ENCODE measurements around the gene VARS2. TPM values are rescaled to one million over a fixed set of nuclear protein-coding genes. Genes with fewer than 3 reads are reported as not detected.

VARS2 gene
- total and polyA plus RNA-seq, 2 donors (not counting 3 experiments of a cell fraction or from before 2014, with no cell fraction given), result 17.8 to 34.3 TPM

- Histone ChIP-seq H3K9ac (replicated peaks; ENCODE audit: extremely low read depth, insufficient read depth, low read length) (no peak overlapping the region), H3K9me3 (replicated peaks; ENCODE audit: control insufficient read depth, insufficient read depth, low read length) (no peaks in the 10 kb centered on the region), H3K4me1 (ENCODE audit: control insufficient read depth, extremely low read depth, insufficient read depth, low read length) (peaks cover 11% of the 10 kb centered on the region), H3K27me3 (ENCODE audit: control insufficient read depth in 2 of 2, insufficient read depth in 2 of 2, low read length in 2 of 2) (peaks cover 0 to 2% of the 10 kb centered on the region in 2 experiments), H3K4me2 (ENCODE audit: insufficient read depth, low read length) (no peak overlapping the region), H3K36me3 (ENCODE audit: control insufficient read depth in 2 of 2, extremely low read depth in 1 of 2, insufficient read depth in 2 of 2, low read length in 2 of 2) (no peaks in the 10 kb centered on the region), H2AFZ (ENCODE audit: low read depth, low read length) (no peak overlapping the region), H3K79me2 (ENCODE audit: control insufficient read depth, insufficient read depth, low read length) (no peaks in the 10 kb centered on the region), H3K27ac (ENCODE audit: insufficient read depth, low read depth, low read length) (no peak overlapping the region), H3K4me3 (replicated peaks in 1 of 3; ENCODE audit: insufficient read depth in 1 of 3, low read depth in 1 of 3, low read length in 3 of 3) (no peak overlapping the region), H4K20me1 (replicated peaks; ENCODE audit: control insufficient read depth, extremely low read depth, insufficient read depth, low read length) (no peaks in the 10 kb centered on the region), H3K9me1 (replicated peaks; ENCODE audit: control insufficient read depth, extremely low read depth, insufficient read depth, low read length) (no peaks in the 10 kb centered on the region)
- ChIA-PET POLR2A (no interaction called here), CTCF (no interaction called here)
- no TSS peak for BruUV-seq (replicated peaks)
- dilution Hi-C loops (cut with MboI; ENCODE audit: extremely low pct_ligation_motif_present, low sequenced_read_pairs), result no loop called here
- DNase-seq (ENCODE audit: low read depth, low spot score), result no peak
- intact Hi-C loops (cut with micrococcal nuclease), result loop anchor here (10.0 kb wide), 1 partner anchor 387 kb away; the partner anchor contains the start of gene HLA-E
- no peak for FAIRE-seq
- TF ChIP-seq FOS (IDR thresholded peaks at IDR 0.05; ENCODE audit: borderline replicate concordance, insufficient read depth, low read length) (no peak), POLR2A (IDR thresholded peaks at IDR 0.05; ENCODE audit: low read depth, low read length) (no peak), GATA2 (IDR thresholded peaks at IDR 0.05; ENCODE audit: insufficient read depth, insufficient read length, low read depth, low read length) (no peak), EZH2 (IDR thresholded peaks at IDR 0.05; ENCODE audit: borderline replicate concordance, low read depth, low read length, severe bottlenecking) (no peak), MYC (IDR thresholded peaks at IDR 0.05; ENCODE audit: low read depth, low read length) (no peak), POLR2AphosphoS5 (IDR thresholded peaks at IDR 0.05; ENCODE audit: insufficient read depth, low read depth, low read length) (no peak), JUN (IDR thresholded peaks at IDR 0.05; ENCODE audit: borderline replicate concordance, insufficient read depth, insufficient read length, low read depth) (no peak)
- TF ChIP-seq, protein P1, sequence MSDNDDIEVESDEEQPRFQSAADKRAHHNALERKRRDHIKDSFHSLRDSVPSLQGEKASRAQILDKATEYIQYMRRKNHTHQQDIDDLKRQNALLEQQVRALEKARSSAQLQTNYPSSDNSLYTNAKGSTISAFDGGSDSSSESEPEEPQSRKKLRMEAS (IDR thresholded peaks at IDR 0.05; ENCODE audit: insufficient read depth, insufficient read length), result no peak
- TF ChIP-seq, protein P2, sequence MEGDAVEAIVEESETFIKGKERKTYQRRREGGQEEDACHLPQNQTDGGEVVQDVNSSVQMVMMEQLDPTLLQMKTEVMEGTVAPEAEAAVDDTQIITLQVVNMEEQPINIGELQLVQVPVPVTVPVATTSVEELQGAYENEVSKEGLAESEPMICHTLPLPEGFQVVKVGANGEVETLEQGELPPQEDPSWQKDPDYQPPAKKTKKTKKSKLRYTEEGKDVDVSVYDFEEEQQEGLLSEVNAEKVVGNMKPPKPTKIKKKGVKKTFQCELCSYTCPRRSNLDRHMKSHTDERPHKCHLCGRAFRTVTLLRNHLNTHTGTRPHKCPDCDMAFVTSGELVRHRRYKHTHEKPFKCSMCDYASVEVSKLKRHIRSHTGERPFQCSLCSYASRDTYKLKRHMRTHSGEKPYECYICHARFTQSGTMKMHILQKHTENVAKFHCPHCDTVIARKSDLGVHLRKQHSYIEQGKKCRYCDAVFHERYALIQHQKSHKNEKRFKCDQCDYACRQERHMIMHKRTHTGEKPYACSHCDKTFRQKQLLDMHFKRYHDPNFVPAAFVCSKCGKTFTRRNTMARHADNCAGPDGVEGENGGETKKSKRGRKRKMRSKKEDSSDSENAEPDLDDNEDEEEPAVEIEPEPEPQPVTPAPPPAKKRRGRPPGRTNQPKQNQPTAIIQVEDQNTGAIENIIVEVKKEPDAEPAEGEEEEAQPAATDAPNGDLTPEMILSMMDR (IDR thresholded peaks at IDR 0.05; ENCODE audit: extremely low read depth in 1 of 2, insufficient read depth in 1 of 2, low read depth in 1 of 2, low read length in 2 of 2), result no peak
These were observed 42.4 kb upstream of the VARS2 start for GRCh38 chr6:30871592-30872183.
